NCI-H187 (cell line): ENCODE data around the gene SEMA7A.
"Not testable (repeated sequence)": the region's sequence is repeated elsewhere in the genome, so short reads cannot be mapped to it uniquely, and the experiment has no call there.

Source experiments
- DNase-seq, 2 experiments: peaks; one replicate each; lab custom pipeline; 2025; lab: John Stamatoyannopoulos, UW

SEMA7A gene

GRCh38 chr15:74433592-74434262 is at the start of gene SEMA7A:
Gene SEMA7A (minus strand): TSS chr15:74433958. CDS start chr15:74433918, 40 bp downstream.
- peak; percentile 49 for DNase-seq

- DNase-seq = no peak
Measured at GRCh38 chr15:74482661-74483060, 48.9 kb upstream of the SEMA7A start.

GRCh38 chr15:74480364-74480763 is 46.6 kb upstream of the SEMA7A start:
- not testable (repeated sequence) for DNase-seq

GRCh38 chr15:74471621-74472020 is 37.9 kb upstream of the SEMA7A start:
- not testable (repeated sequence) for DNase-seq

- DNase-seq = no peak
Measured at GRCh38 chr15:74470631-74471395, 37.1 kb upstream of the SEMA7A start.

- no peak for DNase-seq
Measured at GRCh38 chr15:74468341-74469032, 34.7 kb upstream of the SEMA7A start.

GRCh38 chr15:74466570-74466969 is 32.8 kb upstream of the SEMA7A start:
- DNase-seq = no peak

GRCh38 chr15:74464897-74465296 is 31.1 kb upstream of the SEMA7A start:
- DNase-seq = no peak

GRCh38 chr15:74464216-74464615 is 30.5 kb upstream of the SEMA7A start:
- no peak for DNase-seq

- DNase-seq = no peak
Measured at GRCh38 chr15:74463634-74464033, 29.9 kb upstream of the SEMA7A start.

GRCh38 chr15:74461847-74462511 is 28.2 kb upstream of the SEMA7A start:
- DNase-seq = no peak

GRCh38 chr15:74460871-74461846 is 27.4 kb upstream of the SEMA7A start, which contains the start of gene UBL7:
Gene UBL7 (minus strand): TSS chr15:74461160. CDS start chr15:74458867, 2,293 bp downstream.
- peak; percentile 90 to 95 for DNase-seq

GRCh38 chr15:74460298-74460697 is 26.5 kb upstream of the SEMA7A start:
- no peak for DNase-seq

- DNase-seq = not testable (repeated sequence)
Measured at GRCh38 chr15:74459798-74460197, 26.0 kb upstream of the SEMA7A start.

- DNase-seq = no peak
Measured at GRCh38 chr15:74458473-74458872, 24.7 kb upstream of the SEMA7A start.

- DNase-seq = not testable (repeated sequence)
Measured at GRCh38 chr15:74457036-74457435, 23.3 kb upstream of the SEMA7A start.

- DNase-seq = no peak
Measured at GRCh38 chr15:74454764-74455500, 21.2 kb upstream of the SEMA7A start.

- no peak for DNase-seq
Measured at GRCh38 chr15:74453925-74454763, 20.4 kb upstream of the SEMA7A start.
